GM19438 (cell line): ENCODE measurements around the gene NAE1.
"Not testable (repeated sequence)": the region's sequence is repeated elsewhere in the genome, so short reads cannot be mapped to it uniquely, and the experiment has no call there.

Source experiments
- ATAC-seq: cut with Tn5 transposase; IDR thresholded peaks from one replicate; pipeline ENCODE4 v1.9.1; 2021; ENCODE audit warnings: low read depth; ENCODE audit not compliant: unreplicated experiment

NAE1 gene

DNA sequence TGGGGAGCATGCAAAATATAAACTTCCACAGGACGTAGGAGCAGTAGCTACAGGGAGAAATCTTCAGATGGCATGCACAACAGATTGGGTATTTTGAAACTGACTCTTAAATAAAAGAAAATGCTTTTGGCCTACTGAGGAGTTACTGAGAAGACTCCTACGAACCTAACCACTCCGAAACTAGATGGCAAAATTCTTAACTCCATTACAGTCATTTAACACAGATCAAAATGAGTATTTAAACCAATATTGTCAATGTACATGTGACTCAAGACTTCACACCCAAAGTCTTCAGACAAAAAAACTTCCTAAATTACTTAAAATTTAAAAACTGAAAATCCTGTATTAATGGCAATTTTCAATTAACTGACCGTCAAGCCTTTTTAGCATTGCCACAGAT, 21.0 kb downstream of the NAE1 start:
- no peak for ATAC-seq

GRCh38 chr16:66802159-66802558, 28.6 kb downstream of the NAE1 start:
- ATAC-seq, result no peak

- ATAC-seq, result no peak
Observed at GRCh38 chr16:66801320-66802105, 29.3 kb downstream of the NAE1 start, which contains the start of gene TERB1. Gene TERB1, minus strand, starts transcription at chr16:66801584. Its CDS starts 4,786 bp downstream, at chr16:66796798.

GRCh38 chr16:66800856-66801255, 29.9 kb downstream of the NAE1 start:
- no peak for ATAC-seq

DNA sequence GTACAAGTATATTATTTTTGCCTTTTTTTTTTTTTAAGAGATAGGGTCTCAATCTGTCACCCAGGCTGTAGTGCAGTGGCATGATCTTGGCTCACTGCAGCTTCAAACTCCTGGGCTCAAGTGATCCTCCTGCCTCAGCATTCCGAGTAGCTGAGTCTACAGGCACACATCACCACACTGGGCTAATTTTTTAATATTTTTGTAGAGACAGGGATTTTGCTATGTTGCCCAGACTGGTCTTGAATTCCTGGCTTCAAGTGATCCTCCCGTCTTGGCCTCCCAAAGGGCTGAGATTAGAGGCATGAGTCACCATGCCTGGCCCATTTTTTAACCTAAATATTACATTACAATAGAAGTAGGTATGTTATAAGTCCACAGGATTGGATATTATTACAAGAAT, 32.6 kb downstream of the NAE1 start:
- no peak for ATAC-seq

DNA sequence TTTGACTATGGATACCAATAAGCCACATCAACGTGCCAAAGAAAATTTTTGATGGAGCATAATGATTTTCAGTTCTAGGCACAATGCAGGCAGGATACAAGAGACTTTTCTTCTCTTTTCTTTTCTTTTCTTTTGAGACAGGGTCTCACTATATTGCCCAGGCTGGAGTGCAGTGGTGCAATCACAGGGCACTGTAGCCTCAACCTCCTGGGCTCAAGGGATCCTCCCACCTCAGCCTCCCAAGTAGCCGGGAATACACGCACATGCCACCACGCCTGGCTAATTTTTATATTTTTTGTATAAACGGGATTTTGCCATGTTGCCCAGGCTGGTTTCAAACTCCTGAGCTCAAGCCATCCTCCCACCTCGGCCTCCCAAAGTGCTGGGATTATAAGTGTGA, 36.8 kb downstream of the NAE1 start:
- not testable (repeated sequence) for ATAC-seq

DNA sequence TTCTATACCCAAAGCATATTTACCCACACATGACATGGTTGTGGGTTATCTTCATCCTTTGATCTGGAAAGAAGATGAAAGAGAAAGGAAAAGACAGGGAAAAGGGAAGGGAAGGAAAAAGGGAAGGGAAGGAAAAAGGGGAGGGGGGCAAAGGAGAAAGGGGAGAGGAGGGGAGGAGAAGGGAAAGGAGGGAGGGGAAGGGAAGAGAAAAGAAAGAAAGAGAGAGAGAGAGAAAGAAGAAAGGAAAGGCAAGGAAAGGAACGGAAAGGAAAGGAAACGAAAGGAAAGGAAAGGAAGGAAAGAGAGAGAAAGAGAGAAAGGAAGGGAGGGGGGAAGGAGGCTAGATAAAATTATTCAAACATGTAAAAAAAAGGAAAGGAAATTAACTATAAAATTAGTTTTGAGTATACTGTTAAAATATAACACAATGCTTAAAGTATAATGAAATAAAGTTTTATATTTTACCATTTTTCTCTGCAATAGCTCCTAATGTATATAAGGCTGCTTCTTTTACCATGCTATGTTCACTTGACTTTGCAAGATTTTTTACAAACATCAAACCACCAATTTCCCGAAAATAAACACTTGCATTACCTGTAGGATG, 40.5 kb downstream of the NAE1 start:
- ATAC-seq, result no peak

DNA sequence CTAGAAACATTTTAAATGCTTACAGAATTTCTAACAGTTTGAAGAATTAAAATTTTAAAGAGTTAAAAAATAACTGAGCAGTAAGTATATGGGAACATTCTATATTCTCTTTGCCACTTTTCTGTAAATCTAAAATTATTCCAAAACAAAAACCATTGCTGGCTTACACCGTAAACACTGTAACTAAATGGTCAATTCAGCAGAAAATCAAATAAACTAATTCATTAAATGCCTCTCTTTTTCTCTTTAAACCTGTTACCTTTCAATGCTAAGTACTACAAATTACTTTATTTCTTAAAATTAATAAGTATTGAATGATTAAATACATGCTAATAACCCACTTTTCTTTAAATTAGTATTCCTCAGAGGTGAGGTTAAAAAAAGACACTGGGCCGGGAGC, 43.3 kb downstream of the NAE1 start:
- no peak for ATAC-seq

GRCh38 chr16:66786551-66786950, 44.2 kb downstream of the NAE1 start:
- ATAC-seq, result no peak

GRCh38 chr16:66776457-66776856, 54.3 kb downstream of the NAE1 start:
- no peak for ATAC-seq

DNA sequence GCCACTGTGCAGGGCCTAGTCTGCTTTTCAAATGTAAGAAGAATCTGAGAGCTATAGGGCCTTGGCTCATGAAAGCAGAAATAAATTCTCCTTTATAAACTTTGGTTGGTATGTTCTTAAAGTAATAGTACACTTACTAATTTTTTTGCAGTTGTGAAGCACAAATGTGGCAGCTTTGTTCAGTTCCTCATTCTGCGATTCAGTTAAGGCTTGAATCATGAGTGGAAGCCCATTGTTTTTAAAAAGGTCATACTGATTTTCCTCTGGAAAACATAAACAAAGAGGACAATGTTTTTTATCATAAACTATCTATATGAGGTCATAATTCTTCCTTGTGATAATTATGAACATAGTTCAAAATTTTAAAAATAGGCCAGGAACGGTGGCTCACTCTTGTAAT, 55.8 kb downstream of the NAE1 start:
- no peak for ATAC-seq

- ATAC-seq, result no peak
Observed at GRCh38 chr16:66758086-66758485, 72.7 kb downstream of the NAE1 start.

GRCh38 chr16:66754819-66755218, 76.0 kb downstream of the NAE1 start:
- ATAC-seq, result no peak

- ATAC-seq, result no peak
Observed at GRCh38 chr16:66754211-66754610, 76.6 kb downstream of the NAE1 start.

DNA sequence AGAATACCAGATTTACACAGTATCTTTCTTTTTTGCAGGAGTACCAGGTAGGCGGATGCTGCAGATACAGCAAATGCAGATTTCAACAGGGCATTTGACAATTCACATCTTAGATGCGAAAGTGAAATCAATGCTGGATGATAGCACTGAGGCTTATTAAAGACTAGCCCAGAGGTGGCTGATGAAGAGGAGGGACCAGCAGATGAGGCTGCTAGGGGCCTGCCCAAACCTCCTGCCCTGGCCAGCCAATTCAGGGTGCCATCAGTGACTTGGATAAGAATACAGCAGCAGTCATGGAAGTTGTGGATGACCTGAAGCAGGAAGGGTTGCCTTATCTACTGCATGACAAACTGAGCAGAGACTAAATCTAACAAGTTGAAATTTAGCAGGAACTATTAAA, 77.8 kb downstream of the NAE1 start:
- no peak for ATAC-seq
